ENCODE measurements around the gene SLC40A1. TPM values are rescaled to one million over a fixed set of nuclear protein-coding genes. Genes with fewer than 3 reads are reported as not detected.

Gene SLC40A1
- total RNA-seq, 1 experiment from 2014 or later = not detected

- Histone ChIP-seq H3K14ac (ENCODE audit: insufficient read depth, low read length) (no peak overlapping the region), H4K91ac (ENCODE audit: insufficient read length, low read depth, low read length) (no peak overlapping the region), H3K4me1 (ENCODE audit: insufficient read depth, low read length) (no peaks in the 10 kb centered on the region), H3K27me3 (ENCODE audit: insufficient read depth, low read length) (no peaks in the 10 kb centered on the region), H3K79me2 (ENCODE audit: insufficient read depth, low read length) (no peaks in the 10 kb centered on the region), H3K23ac (ENCODE audit: insufficient read length, low read depth, low read length) (no peak overlapping the region), H3K18ac (ENCODE audit: insufficient read length, low read depth, low read length) (no peak overlapping the region), H2AFZ (ENCODE audit: low read length) (no peak overlapping the region), H2AK5ac (ENCODE audit: insufficient read length, low read length) (no peak overlapping the region), H4K5ac (ENCODE audit: insufficient read length, low read depth, low read length) (no peak overlapping the region), H3K79me1 (ENCODE audit: insufficient read depth, low read depth, low read length, poor library complexity, severe bottlenecking) (no peaks in the 10 kb centered on the region), H4K20me1 (ENCODE audit: control insufficient read depth, insufficient read depth, insufficient read length) (no peaks in the 10 kb centered on the region), H2BK12ac (ENCODE audit: insufficient read length, low read depth, low read length) (no peak overlapping the region), H3T11ph (ENCODE audit: low read length) (no peak overlapping the region), H3K9ac (ENCODE audit: extremely low read depth, insufficient read length, low read length) (no peak overlapping the region), H2BK20ac (ENCODE audit: low read depth, low read length, poor library complexity, severe bottlenecking) (no peak overlapping the region), H2BK15ac (ENCODE audit: low read depth, low read length) (no peak overlapping the region), H3K4ac (ENCODE audit: low read depth, low read length) (no peak overlapping the region), H2BK120ac (ENCODE audit: low read depth, low read length, poor library complexity, severe bottlenecking) (no peak overlapping the region), H3K56ac (ENCODE audit: insufficient read length, low read depth, low read length) (no peak overlapping the region), H3K23me2 (ENCODE audit: insufficient read length, low read depth, low read length, poor library complexity, severe bottlenecking) (no peaks in the 10 kb centered on the region), H2BK5ac (ENCODE audit: insufficient read length, low read length) (no peak overlapping the region), H3K9me3 (ENCODE audit: control insufficient read depth, low read depth, low read length) (no peaks in the 10 kb centered on the region), H3K27ac (ENCODE audit: insufficient read length, low read depth, low read length) (no peak overlapping the region), H3K4me2 (ENCODE audit: insufficient read depth, insufficient read length, low read length) (no peak overlapping the region), H4K8ac (replicated peaks; ENCODE audit: insufficient read length, low read depth, low read length) (no peak overlapping the region)
- H3K4me3 Mint-ChIP-seq = no peak overlapping the region
- H3K4me1 Mint-ChIP-seq = peaks cover 6 to 11% of the 10 kb centered on the region in 2 experiments
- DNase-seq = no peak
- TF ChIP-seq CTCF (conservative IDR thresholded peaks at IDR 0.05) = no peak
- no peaks in the 10 kb centered on the region for H3K27me3 Mint-ChIP-seq (ENCODE audit: low read depth)
- H3K27ac Mint-ChIP-seq = no peak overlapping the region
- H3K36me3 Mint-ChIP-seq (ENCODE audit: insufficient read depth in 1 of 3, low read depth in 3 of 3) = no peaks in the 10 kb centered on the region
- WGBS (ENCODE audit: extremely low coverage, insufficient read length, low lambda C conversion rate) = no CpG with 5 or more reads among the region's 1 CpG
- H3K9me3 Mint-ChIP-seq = no peaks in the 10 kb centered on the region
These were observed 23.2 kb downstream of the SLC40A1 start for GRCh38 chr2:189557373-189557772.
